ENCODE measurements around the gene ATP6V1B1.

The ATP6V1B1 gene

DNA sequence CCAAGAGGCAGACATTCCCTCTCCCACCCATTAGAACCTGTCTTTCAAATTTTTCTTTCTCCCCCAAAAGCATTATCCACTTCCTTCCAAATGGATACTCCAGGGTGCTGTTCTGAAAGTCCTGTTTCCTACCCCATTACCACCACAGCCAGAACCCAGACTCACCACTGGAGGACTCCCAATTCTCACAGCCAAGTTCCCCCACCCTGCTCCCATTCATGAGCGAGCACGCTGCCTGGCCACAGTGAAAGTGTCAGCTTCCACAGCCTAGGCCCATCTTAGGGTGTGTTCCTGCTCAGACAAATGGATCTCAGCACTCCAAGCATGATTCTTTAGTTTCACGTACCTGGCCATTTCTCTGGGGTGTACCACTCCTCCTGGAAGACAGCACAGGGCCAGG lies 38.9 kb downstream of the ATP6V1B1 start:
- no peak for ATAC-seq
- TF ChIP-seq, protein P1, sequence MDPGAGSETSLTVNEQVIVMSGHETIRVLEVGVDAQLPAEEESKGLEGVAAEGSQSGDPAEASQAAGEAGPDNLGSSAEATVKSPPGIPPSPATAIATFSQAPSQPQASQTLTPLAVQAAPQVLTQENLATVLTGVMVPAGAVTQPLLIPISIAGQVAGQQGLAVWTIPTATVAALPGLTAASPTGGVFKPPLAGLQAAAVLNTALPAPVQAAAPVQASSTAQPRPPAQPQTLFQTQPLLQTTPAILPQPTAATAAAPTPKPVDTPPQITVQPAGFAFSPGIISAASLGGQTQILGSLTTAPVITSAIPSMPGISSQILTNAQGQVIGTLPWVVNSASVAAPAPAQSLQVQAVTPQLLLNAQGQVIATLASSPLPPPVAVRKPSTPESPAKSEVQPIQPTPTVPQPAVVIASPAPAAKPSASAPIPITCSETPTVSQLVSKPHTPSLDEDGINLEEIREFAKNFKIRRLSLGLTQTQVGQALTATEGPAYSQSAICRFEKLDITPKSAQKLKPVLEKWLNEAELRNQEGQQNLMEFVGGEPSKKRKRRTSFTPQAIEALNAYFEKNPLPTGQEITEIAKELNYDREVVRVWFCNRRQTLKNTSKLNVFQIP (CRISPR knock-in tag; IDR thresholded peaks at IDR 0.05; ENCODE audit: borderline replicate concordance, low read depth): no peak
- TF ChIP-seq ARNTL (CRISPR knock-in tag; IDR thresholded peaks at IDR 0.05; ENCODE audit: borderline replicate concordance, low read depth): no peak

- no peak for TF ChIP-seq ZFP3 (CRISPR knock-in tag; IDR thresholded peaks at IDR 0.05)
- no peak for ATAC-seq
Observed at GRCh38 chr2:70975237-70975636, 39.5 kb downstream of the ATP6V1B1 start.

DNA sequence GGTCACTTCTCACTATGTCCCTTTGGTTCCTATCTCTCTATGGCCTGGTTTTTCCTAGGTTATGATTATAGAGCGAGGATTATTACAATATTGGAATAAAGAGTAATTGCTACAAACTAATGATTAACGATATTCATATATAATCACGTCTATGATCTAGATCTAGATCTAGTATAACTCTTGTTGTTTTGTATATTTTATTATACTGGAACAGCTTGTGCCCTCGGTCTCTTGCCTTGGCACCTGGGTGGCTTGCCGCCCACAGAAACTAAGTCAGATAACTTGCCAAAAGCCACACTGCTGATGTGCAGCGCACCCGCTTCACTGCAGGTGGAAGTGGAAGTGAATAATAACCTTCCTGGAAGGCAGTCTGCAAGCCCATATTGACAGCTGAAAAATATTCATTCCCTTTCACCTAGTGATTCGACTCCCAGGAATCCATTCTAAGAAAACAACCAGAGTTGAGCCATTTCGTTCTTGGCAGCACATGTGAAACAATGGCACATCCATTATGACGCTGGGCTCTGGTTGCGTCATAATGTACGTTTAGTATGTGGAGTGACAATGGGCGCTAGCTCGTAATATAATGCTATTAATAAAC lies 42.0 kb downstream of the ATP6V1B1 start:
- TF ChIP-seq RARB (CRISPR knock-in tag; IDR thresholded peaks at IDR 0.05) (no peak), OSR1 (CRISPR knock-in tag; IDR thresholded peaks at IDR 0.05) (no peak), PPARA (CRISPR knock-in tag; IDR thresholded peaks at IDR 0.05; ENCODE audit: borderline replicate concordance) (no peak), ZC3H10 (CRISPR knock-in tag; IDR thresholded peaks at IDR 0.05) (no peak), BACH2 (CRISPR knock-in tag; IDR thresholded peaks at IDR 0.05; ENCODE audit: borderline replicate concordance) (no peak), TSHZ2 (CRISPR knock-in tag; IDR thresholded peaks at IDR 0.05) (no peak), ISL1 (CRISPR knock-in tag; IDR thresholded peaks at IDR 0.05) (no peak), CSDC2 (CRISPR knock-in tag; IDR thresholded peaks at IDR 0.05) (no peak)
- TF ChIP-seq, protein P2, sequence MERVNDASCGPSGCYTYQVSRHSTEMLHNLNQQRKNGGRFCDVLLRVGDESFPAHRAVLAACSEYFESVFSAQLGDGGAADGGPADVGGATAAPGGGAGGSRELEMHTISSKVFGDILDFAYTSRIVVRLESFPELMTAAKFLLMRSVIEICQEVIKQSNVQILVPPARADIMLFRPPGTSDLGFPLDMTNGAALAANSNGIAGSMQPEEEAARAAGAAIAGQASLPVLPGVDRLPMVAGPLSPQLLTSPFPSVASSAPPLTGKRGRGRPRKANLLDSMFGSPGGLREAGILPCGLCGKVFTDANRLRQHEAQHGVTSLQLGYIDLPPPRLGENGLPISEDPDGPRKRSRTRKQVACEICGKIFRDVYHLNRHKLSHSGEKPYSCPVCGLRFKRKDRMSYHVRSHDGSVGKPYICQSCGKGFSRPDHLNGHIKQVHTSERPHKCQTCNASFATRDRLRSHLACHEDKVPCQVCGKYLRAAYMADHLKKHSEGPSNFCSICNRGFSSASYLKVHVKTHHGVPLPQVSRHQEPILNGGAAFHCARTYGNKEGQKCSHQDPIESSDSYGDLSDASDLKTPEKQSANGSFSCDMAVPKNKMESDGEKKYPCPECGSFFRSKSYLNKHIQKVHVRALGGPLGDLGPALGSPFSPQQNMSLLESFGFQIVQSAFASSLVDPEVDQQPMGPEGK (CRISPR knock-in tag; IDR thresholded peaks at IDR 0.05; ENCODE audit: borderline replicate concordance): no peak
- ATAC-seq: 0 out of 3 replicates have a peak, but pooled peaks have one; percentile 12

DNA sequence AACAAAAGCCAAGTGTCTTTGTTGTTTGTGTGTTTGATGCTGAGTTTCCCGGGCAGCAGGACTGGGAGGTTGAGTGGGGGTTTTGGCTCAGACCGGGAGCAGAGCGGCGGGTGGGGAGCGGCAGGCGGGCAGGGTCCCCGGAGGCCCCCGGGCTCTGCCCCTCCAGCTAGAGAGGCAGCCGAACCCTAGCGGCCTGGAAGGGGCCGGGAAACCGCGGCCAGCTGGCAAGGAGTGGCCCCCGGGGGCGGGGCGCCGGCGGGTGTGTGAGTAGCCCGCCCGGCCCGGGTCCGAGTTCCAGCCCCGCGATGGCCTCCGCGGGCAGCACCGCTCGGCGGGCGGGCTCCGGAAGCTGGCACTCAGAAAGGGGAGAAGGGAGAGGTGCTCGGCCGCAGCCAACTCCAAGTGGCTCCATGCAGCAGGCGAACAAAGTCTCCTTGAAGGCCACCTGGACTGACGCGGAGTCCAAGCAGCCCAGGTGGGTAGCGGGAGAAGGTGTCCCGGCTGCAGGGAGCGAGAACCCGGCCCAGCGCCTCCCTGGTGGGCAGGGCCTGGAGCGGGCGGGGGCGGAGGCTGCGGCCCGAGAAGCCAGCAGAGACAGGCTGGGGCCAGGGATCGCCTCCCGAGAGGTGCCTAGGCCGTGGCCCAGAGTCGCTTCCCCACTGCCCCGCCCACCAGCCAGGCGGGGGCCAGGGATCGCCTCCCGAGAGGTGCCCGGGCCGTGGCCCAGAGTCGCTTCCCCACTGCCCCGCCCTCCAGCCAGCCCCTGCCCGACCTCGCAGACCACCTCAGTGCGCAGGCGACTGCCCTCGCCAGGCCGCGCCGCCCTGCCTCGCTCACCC lies 42.9 kb downstream of the ATP6V1B1 start, which contains the start of gene ANKRD53:
TSS of gene ANKRD53 (plus strand) at position 290 of the 839 bp plus-strand sequence. CDS start at position 306, 16 bp downstream.
- TF ChIP-seq CREB5 (CRISPR knock-in tag; IDR thresholded peaks at IDR 0.05; ENCODE audit: low read depth): no peak
- TF ChIP-seq, protein P1 (CRISPR knock-in tag; IDR thresholded peaks at IDR 0.05; ENCODE audit: borderline replicate concordance, low read depth): no peak
- TF ChIP-seq GLIS3 (CRISPR knock-in tag; IDR thresholded peaks at IDR 0.05): no peak
- ATAC-seq: no peak

DNA sequence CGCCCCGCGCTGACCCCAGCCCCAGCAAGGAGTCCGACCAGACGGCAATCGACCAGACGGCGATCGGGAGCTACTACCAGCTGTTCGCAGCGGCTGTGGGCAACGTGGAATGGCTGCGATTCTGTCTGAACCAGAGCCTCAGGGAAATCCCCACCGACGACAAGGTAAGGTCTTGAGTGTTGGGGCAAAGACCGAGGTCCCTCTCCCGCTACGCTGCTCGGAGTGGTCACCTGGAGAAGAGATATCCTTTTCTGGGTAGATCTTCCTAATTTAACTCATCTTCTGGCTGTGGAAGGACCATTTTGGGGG lies 43.4 kb downstream of the ATP6V1B1 start:
- ATAC-seq: no peak
- no peak for TF ChIP-seq OSR1 (CRISPR knock-in tag; IDR thresholded peaks at IDR 0.05)
